Colonic mucosa (tissue), 4 donors: ENCODE measurements around the gene FRY. TPM values are rescaled to one million over a fixed set of nuclear protein-coding genes. Genes with fewer than 3 reads are reported as not detected.

Experiments
- DNase-seq: peaks from one replicate; pipeline ENCODE4 v3.0.0-alpha.2; 2020
- H3K27ac ChIP-seq: fragments of 200-600 bp; one replicate; pipeline ENCODE4 v1.8.0; 2021
- H3K27me3 ChIP-seq: fragments of 200-600 bp; one replicate; pipeline ENCODE4 v1.8.0; 2021
- H3K36me3 ChIP-seq: fragments of 200-600 bp; one replicate; pipeline ENCODE4 v1.8.0; 2021
- H3K4me1 ChIP-seq: fragments of 200-600 bp; one replicate; pipeline ENCODE4 v1.8.0; 2021; ENCODE audit warnings: mild to moderate bottlenecking
- H3K4me3 ChIP-seq: fragments of 200-600 bp; one replicate; pipeline ENCODE4 v1.8.0; 2021
- H3K9ac ChIP-seq, 2 donors: one replicate each; pipeline ENCODE4 v1.7.0; 2013; ENCODE audit warnings: control low read depth in 2 of 2, low read depth in 2 of 2, low read length in 2 of 2
- H3K9me3 ChIP-seq: fragments of 200-600 bp; one replicate; pipeline ENCODE4 v1.8.0; 2021
- CTCF ChIP-seq: fragments of 200-600 bp; IDR thresholded peaks from one replicate; pipeline ENCODE4 v1.8.0; 2022; ENCODE audit warnings: antibody characterized with exemption, mild to moderate bottlenecking
- intact Hi-C: fragments of 100-400 bp; cut with DNase I; formaldehyde crosslinking; loops from one replicate; pipeline ENCODE4 v1.14.1; 2022
- total RNA-seq, 2 donors: library from RNA; stranded (reverse); fragmentation: NEBNext Ultra II Directional in 1 of 2; extraction: Animal tissue kit (Norgen Biotek cat#: 25700) in 1 of 2; gene quantifications; one replicate each; pipeline ENCODE4 v1.2.1, GENCODE V29; 2021
- donor health status: healthy.
- donor health status: DM: no; HTN: no; CAD: no.
- donor health status: DM: no; HTN: no; CAD: no.

FRY gene
- total RNA-seq, 2 donors from 2014 or later: 7.0 to 19.9 TPM

GRCh38 chr13:32134241-32135055, 102.9 kb downstream of the FRY start:
- Histone ChIP-seq H3K36me3 (no peaks in the 10 kb centered on the region), H3K9ac (no peak overlapping the region), H3K9me3 (no peaks in the 10 kb centered on the region), H3K27me3 (no peaks in the 10 kb centered on the region), H3K27ac (no peak overlapping the region), H3K4me3 (no peak overlapping the region), H3K4me1 (no peaks in the 10 kb centered on the region)
- no peak for TF ChIP-seq CTCF
- no peak for DNase-seq
- intact Hi-C loops: no loop called here

- H3K4me3 ChIP-seq: no peak overlapping the region
- no peak overlapping the region for H3K27ac ChIP-seq
- TF ChIP-seq CTCF: no peak
- H3K4me1 ChIP-seq: no peaks in the 10 kb centered on the region
- intact Hi-C loops: no loop called here
- no peak for DNase-seq
- no peaks in the 10 kb centered on the region for H3K36me3 ChIP-seq
- H3K9me3 ChIP-seq: no peaks in the 10 kb centered on the region
- no peak overlapping the region for H3K9ac ChIP-seq
- no peaks in the 10 kb centered on the region for H3K27me3 ChIP-seq
Observed at GRCh38 chr13:32135056-32135390, 103.4 kb downstream of the FRY start.

GRCh38 chr13:32135655-32136054, 104.1 kb downstream of the FRY start:
- Histone ChIP-seq H3K9me3 (no peaks in the 10 kb centered on the region), H3K27ac (no peak overlapping the region), H3K36me3 (no peaks in the 10 kb centered on the region), H3K4me1 (no peaks in the 10 kb centered on the region), H3K27me3 (no peaks in the 10 kb centered on the region), H3K9ac (no peak overlapping the region), H3K4me3 (no peak overlapping the region)
- DNase-seq: no peak
- intact Hi-C loops: no loop called here
- TF ChIP-seq CTCF: no peak

GRCh38 chr13:32136061-32136460, 104.5 kb downstream of the FRY start:
- Histone ChIP-seq H3K27me3 (no peaks in the 10 kb centered on the region), H3K9me3 (no peaks in the 10 kb centered on the region), H3K4me1 (no peaks in the 10 kb centered on the region), H3K36me3 (no peaks in the 10 kb centered on the region), H3K9ac (no peak overlapping the region), H3K4me3 (no peak overlapping the region), H3K27ac (no peak overlapping the region)
- intact Hi-C loops: no loop called here
- no peak for TF ChIP-seq CTCF
- no peak for DNase-seq

GRCh38 chr13:32136716-32137115, 105.1 kb downstream of the FRY start:
- DNase-seq: no peak
- Histone ChIP-seq H3K9ac (no peak overlapping the region), H3K9me3 (no peaks in the 10 kb centered on the region), H3K36me3 (no peaks in the 10 kb centered on the region), H3K27ac (no peak overlapping the region), H3K4me1 (no peaks in the 10 kb centered on the region), H3K27me3 (no peaks in the 10 kb centered on the region), H3K4me3 (no peak overlapping the region)
- intact Hi-C loops: no loop called here
- no peak for TF ChIP-seq CTCF
